ENCODE data around the gene SLC38A6.

Gene SLC38A6

GRCh38 chr14:60980811-60981632 is at the start of gene SLC38A6, which contains the start of gene TRMT5:
Gene SLC38A6, plus strand, starts transcription at chr14:60981245. Its CDS starts 33 bp downstream, at chr14:60981278.
Gene TRMT5, minus strand, starts transcription at chr14:60981079. Its CDS starts 106 bp downstream, at chr14:60980973.
- DNase-seq: peak; percentile 97

- DNase-seq: no peak
These were observed 47.0 kb upstream of the SLC38A6 start for GRCh38 chr14:60933920-60934655.

GRCh38 chr14:60935319-60935718 is 45.7 kb upstream of the SLC38A6 start:
- no peak for DNase-seq

GRCh38 chr14:60943637-60944032 is 37.4 kb upstream of the SLC38A6 start:
- no peak for DNase-seq

- no peak for DNase-seq
These were observed 36.8 kb upstream of the SLC38A6 start for GRCh38 chr14:60944204-60944603.

GRCh38 chr14:60945984-60946383 is 35.1 kb upstream of the SLC38A6 start:
- no peak for DNase-seq

- DNase-seq: no peak
These were observed 34.3 kb upstream of the SLC38A6 start for GRCh38 chr14:60946773-60947172.

GRCh38 chr14:60951776-60952435 is 29.1 kb upstream of the SLC38A6 start:
- DNase-seq: peak; percentile 46

GRCh38 chr14:60956202-60956601 is 24.8 kb upstream of the SLC38A6 start:
- DNase-seq: no peak

GRCh38 chr14:60956632-60957031 is 24.4 kb upstream of the SLC38A6 start:
- DNase-seq: no peak

GRCh38 chr14:60958146-60958545 is 22.9 kb upstream of the SLC38A6 start:
- DNase-seq: no peak

GRCh38 chr14:60963761-60964160 is 17.3 kb upstream of the SLC38A6 start:
- no peak for DNase-seq

- no peak for DNase-seq
These were observed 16.1 kb upstream of the SLC38A6 start for GRCh38 chr14:60964904-60965303.

- DNase-seq: no peak
These were observed 15.6 kb upstream of the SLC38A6 start for GRCh38 chr14:60965402-60965801.

- no peak for DNase-seq
These were observed 12.9 kb upstream of the SLC38A6 start for GRCh38 chr14:60968099-60968498.

GRCh38 chr14:60968671-60969070 is 12.4 kb upstream of the SLC38A6 start:
- DNase-seq: no peak

GRCh38 chr14:60970146-60970545 is 10.9 kb upstream of the SLC38A6 start:
- DNase-seq: no peak

- no peak for DNase-seq
These were observed 9.8 kb upstream of the SLC38A6 start for GRCh38 chr14:60971271-60971670.

- no peak for DNase-seq
These were observed 8.8 kb upstream of the SLC38A6 start for GRCh38 chr14:60972295-60972694.

- no peak for DNase-seq
These were observed 8.0 kb upstream of the SLC38A6 start for GRCh38 chr14:60973070-60973469.

- DNase-seq: no peak
These were observed 6.9 kb upstream of the SLC38A6 start for GRCh38 chr14:60974090-60974651.

- no peak for DNase-seq
These were observed 5.5 kb upstream of the SLC38A6 start for GRCh38 chr14:60975551-60975950.

GRCh38 chr14:60977847-60978246 is 3.2 kb upstream of the SLC38A6 start:
- DNase-seq: peak; percentile 91

Measured in NCI-H2029 treated with DMSO at 0.1 percent for 48 hours (cell line).